Endothelial cell of umbilical vein (primary cell): ENCODE results near the gene SPATS1. TPM values are rescaled to one million over a fixed set of nuclear protein-coding genes. Genes with fewer than 3 reads are reported as not detected.

ENCODE experiments used
- BruUV-seq: library from RNA; stranded (reverse); fragments of 400-500 nt; replicated peaks from 2 replicates; lab custom pipeline; 2021; lab: Mats Ljungman, UMichigan
- CTCF ChIA-PET: fragments of 300-600, 350-600 bp; sonication (Branson Sonifier 250); formaldehyde crosslinking; loops from one replicate; lab custom pipeline; 2021; ENCODE audit warnings: antibody characterized with exemption, inconsistent platforms; lab: Charles Lee
- POLR2A ChIA-PET: fragments of 300-600, 350-600 bp; sonication (Branson Sonifier 250); formaldehyde crosslinking; loops from one replicate; lab custom pipeline; 2021; ENCODE audit warnings: antibody characterized with exemption, inconsistent platforms; lab: Charles Lee
- DNase-seq: peaks from one replicate; pipeline ENCODE4 v3.0.0-alpha.2; 2011; ENCODE audit warnings: low read depth, low spot score
- FAIRE-seq: peaks from 2 replicates; lab custom pipeline; 2011; peaks lifted over from hg19 to GRCh38; lab: Jason Lieb, UNC
- H2AFZ ChIP-seq: 2 replicates; pipeline ENCODE4 v1.6.0; 2012; ENCODE audit warnings: low read depth, low read length, control low read depth, inconsistent platforms
- H3K27ac ChIP-seq: 2 replicates; pipeline ENCODE4 v1.5.1; 2011; ENCODE audit warnings: low read depth, mild to moderate bottlenecking, control low read depth, low read length, moderate library complexity; ENCODE audit not compliant: insufficient read depth
- H3K27me3 ChIP-seq, 2 experiments: 2 replicates each; pipeline versions ENCODE4 v1.6.0 to v1.6.1; 2011; ENCODE audit warnings: low read length in 2 of 2, mixed read lengths in 1 of 2; ENCODE audit not compliant: control insufficient read depth in 2 of 2, insufficient read depth in 2 of 2
- H3K36me3 ChIP-seq, 2 experiments: 2 replicates in 1 of 2; 3 replicates in 1 of 2; pipeline ENCODE4 v1.5.1; 2011; ENCODE audit warnings: low read length in 2 of 2, mild to moderate bottlenecking in 1 of 2, moderate library complexity in 1 of 2; ENCODE audit not compliant: control insufficient read depth in 2 of 2, insufficient read depth in 2 of 2; ENCODE audit errors: extremely low read depth in 1 of 2
- H3K4me1 ChIP-seq: 3 replicates; pipeline ENCODE4 v1.5.1; 2011; ENCODE audit warnings: mild to moderate bottlenecking, low read length; ENCODE audit not compliant: control insufficient read depth, insufficient read depth; ENCODE audit errors: extremely low read depth
- H3K4me2 ChIP-seq: 2 replicates; pipeline ENCODE4 v1.6.1; 2011; ENCODE audit warnings: low read length, control low read depth, mixed read lengths; ENCODE audit not compliant: insufficient read depth
- H3K4me3 ChIP-seq, 3 experiments: fragments of 200-600 bp in 1 of 3; sonication (generic), shearing (Covaris generic) in 1 of 3; replicated peaks in 1 of 3; 2 replicates each; pipeline ENCODE4 v1.5.1; 2011 to 2016; ENCODE audit warnings: control low read depth in 3 of 3, low read length in 3 of 3, mild to moderate bottlenecking in 2 of 3, inconsistent platforms in 1 of 3, low read depth in 1 of 3, moderate library complexity in 1 of 3; ENCODE audit not compliant: insufficient read depth in 1 of 3
- H3K79me2 ChIP-seq: 2 replicates; pipeline ENCODE4 v1.6.0; 2012; ENCODE audit warnings: low read length, inconsistent platforms; ENCODE audit not compliant: control insufficient read depth, insufficient read depth
- H3K9ac ChIP-seq: replicated peaks from 2 replicates; pipeline ENCODE3; 2011; ENCODE audit warnings: low read length, control low read depth; ENCODE audit not compliant: insufficient read depth; ENCODE audit errors: extremely low read depth
- H3K9me1 ChIP-seq: replicated peaks from 3 replicates; pipeline ENCODE4 v1.6.0; 2011; ENCODE audit warnings: mild to moderate bottlenecking, low read length; ENCODE audit not compliant: control insufficient read depth, insufficient read depth; ENCODE audit errors: extremely low read depth
- H3K9me3 ChIP-seq: replicated peaks from 2 replicates; pipeline ENCODE4 v1.5.1; 2012; ENCODE audit warnings: low read length, inconsistent platforms; ENCODE audit not compliant: control insufficient read depth, insufficient read depth
- H4K20me1 ChIP-seq: replicated peaks from 2 replicates; pipeline ENCODE3; 2011; ENCODE audit warnings: mild to moderate bottlenecking, low read length; ENCODE audit not compliant: control insufficient read depth, insufficient read depth; ENCODE audit errors: extremely low read depth
- CTCF ChIP-seq, 2 donors: IDR thresholded peaks; 1 replicate in 1 of 2; 2 replicates in 1 of 2; pipeline ENCODE4 v1.5.1; 2011; ENCODE audit warnings: low read length in 2 of 2, mild to moderate bottlenecking in 2 of 2, moderate library complexity in 2 of 2, control low read depth in 1 of 2, inconsistent platforms in 1 of 2, low read depth in 1 of 2; ENCODE audit not compliant: insufficient read depth in 1 of 2; ENCODE audit errors: extremely low read depth in 1 of 2
- EZH2 ChIP-seq: IDR thresholded peaks from 2 replicates; pipeline ENCODE4 v1.6.1; 2012; ENCODE audit warnings: borderline replicate concordance, low read depth, mild to moderate bottlenecking, moderate library complexity, low read length, inconsistent platforms; ENCODE audit not compliant: severe bottlenecking
- FOS ChIP-seq: IDR thresholded peaks from 2 replicates; pipeline ENCODE4 v1.6.1; 2011; ENCODE audit warnings: mild to moderate bottlenecking, low read length, moderate library complexity, borderline replicate concordance; ENCODE audit not compliant: insufficient read depth
- GATA2 ChIP-seq: IDR thresholded peaks from 2 replicates; pipeline ENCODE4 v1.7.0; 2011; ENCODE audit warnings: low read depth, mild to moderate bottlenecking, moderate library complexity, mixed read lengths, low read length; ENCODE audit not compliant: insufficient read length, insufficient read depth
- JUN ChIP-seq: IDR thresholded peaks from 2 replicates; pipeline ENCODE4 v1.6.1; 2011; ENCODE audit warnings: borderline replicate concordance, low read depth; ENCODE audit not compliant: insufficient read length, insufficient read depth
- MAX ChIP-seq: IDR thresholded peaks from 2 replicates; pipeline ENCODE4 v1.6.1; 2011; ENCODE audit not compliant: insufficient read depth, insufficient read length
- MYC ChIP-seq: IDR thresholded peaks from one replicate; pipeline ENCODE4 v1.6.1; 2011; ENCODE audit warnings: mild to moderate bottlenecking, low read depth, low read length
- POLR2A ChIP-seq: IDR thresholded peaks from 2 replicates; pipeline ENCODE4 v1.6.1; 2012; ENCODE audit warnings: low read depth, mild to moderate bottlenecking, control low read depth, low read length
- POLR2AphosphoS5 ChIP-seq: IDR thresholded peaks from 2 replicates; pipeline ENCODE4 v1.6.1; 2012; ENCODE audit warnings: low read depth, mild to moderate bottlenecking, control low read depth, low read length, moderate library complexity; ENCODE audit not compliant: insufficient read depth
- dilution Hi-C: fragments of 300-500 bp; cut with MboI; formaldehyde crosslinking; loops from one replicate; pipeline ENCODE4 v1.15.0; 2019; ENCODE audit warnings: low sequenced_read_pairs; ENCODE audit not compliant: extremely low pct_ligation_motif_present
- intact Hi-C: fragments of 100-400 bp; cut with micrococcal nuclease; formaldehyde crosslinking; loops from one replicate; pipeline ENCODE4 v1.10.0; 2022
- polyA plus RNA-seq, 4 experiments: library from polyadenylated mRNA; depleted of rRNA in 3 of 4; stranded (reverse) in 3 of 4; unstranded in 1 of 4; fragments of >200 nt; gene quantifications; 2 replicates each; pipeline versions ENCODE4 v1.2.1 to v1.2.3, GENCODE V29; 2011 to 2012; ENCODE audit warnings: missing spikeins in 1 of 4
- total RNA-seq: library from RNA; stranded (reverse); gene quantifications from 2 replicates; pipeline ENCODE4 v1.2.3, GENCODE V29; 2021

Gene SPATS1
- total and polyA plus RNA-seq, 2 donors (not counting 3 experiments of a cell fraction or from before 2014, with no cell fraction given): not detected

- POLR2A ChIA-PET: interaction anchor here (0.7 kb wide), 1 partner anchor 35 kb away, joined by 3 read pairs; no protein-coding TSS in a partner anchor
- Histone ChIP-seq H3K36me3 (peaks cover 17 to 60% of the 10 kb centered on the region in 2 experiments), H3K27me3 (no peaks in the 10 kb centered on the region), H3K4me1 (no peaks in the 10 kb centered on the region), H3K9me1 (no peaks in the 10 kb centered on the region), H3K4me2 (no peak overlapping the region), H4K20me1 (no peaks in the 10 kb centered on the region), H3K4me3 (no peak overlapping the region), H3K9ac (no peak overlapping the region), H2AFZ (no peak overlapping the region), H3K27ac (no peak overlapping the region), H3K9me3 (no peaks in the 10 kb centered on the region), H3K79me2 (no peaks in the 10 kb centered on the region)
- BruUV-seq: no TSS peak
- no peak for DNase-seq
- intact Hi-C loops: no loop called here
- CTCF ChIA-PET: interaction anchor here (0.7 to 4.5 kb wide), 19 partner anchors 8 to 209 kb away, joined by 3 to 83 read pairs (median 4); partner anchors contain the start of genes AARS2 and TMEM151B
- dilution Hi-C loops: no loop called here
- TF ChIP-seq MYC: no peak
- no peak for TF ChIP-seq JUN
- TF ChIP-seq FOS: no peak
- no peak for TF ChIP-seq EZH2
- TF ChIP-seq POLR2A: no peak
- TF ChIP-seq POLR2AphosphoS5: no peak
- no peak for TF ChIP-seq GATA2
- TF ChIP-seq CTCF (IDR thresholded peaks at IDR 0.05; ENCODE audit: extremely low read depth in 1 of 2, insufficient read depth in 1 of 2, low read depth in 1 of 2, low read length in 2 of 2): no peak
- TF ChIP-seq MAX: no peak
- FAIRE-seq: no peak
Measured at GRCh38 chr6:44305200-44305725, 37.2 kb upstream of the SPATS1 start.
